KG1 (cell line): Measurements from ENCODE around the gene MED15.
"Not testable (repeated sequence)": the region's sequence is repeated elsewhere in the genome, so short reads cannot be mapped to it uniquely, and the experiment has no call there.

Source experiments
- DNase-seq: peaks from one replicate; lab custom pipeline; 2025; lab: John Stamatoyannopoulos, UW

The MED15 gene

GRCh38 chr22:20507253-20508066 lies at the start of gene MED15:
MED15 (plus strand) TSS chr22:20507610; CDS start chr22:20507679, 69 bp downstream.
- peak; percentile 79 for DNase-seq

- no peak for DNase-seq
These were observed 48.8 kb upstream of the MED15 start for GRCh38 chr22:20458530-20459151.

- no peak for DNase-seq
These were observed 48.3 kb upstream of the MED15 start for GRCh38 chr22:20459152-20459542.

GRCh38 chr22:20459862-20460261 lies 47.5 kb upstream of the MED15 start:
- no peak for DNase-seq

GRCh38 chr22:20463324-20464095 lies 43.9 kb upstream of the MED15 start:
- peak; percentile 43 for DNase-seq

- DNase-seq = no peak
These were observed 43.3 kb upstream of the MED15 start for GRCh38 chr22:20464096-20464614.

GRCh38 chr22:20464912-20465758 lies 42.3 kb upstream of the MED15 start:
- no peak for DNase-seq

- DNase-seq = no peak
These were observed 41.7 kb upstream of the MED15 start for GRCh38 chr22:20465759-20466077.

- DNase-seq = no peak
These were observed 40.6 kb upstream of the MED15 start for GRCh38 chr22:20466659-20467379.

GRCh38 chr22:20469110-20469868 lies 38.1 kb upstream of the MED15 start:
- DNase-seq = no peak

GRCh38 chr22:20470525-20470924 lies 36.9 kb upstream of the MED15 start:
- not testable (repeated sequence) for DNase-seq

GRCh38 chr22:20471126-20471833 lies 36.1 kb upstream of the MED15 start:
- DNase-seq = no peak

GRCh38 chr22:20472629-20473442 lies 34.6 kb upstream of the MED15 start:
- DNase-seq = no peak

GRCh38 chr22:20475115-20475436 lies 32.3 kb upstream of the MED15 start:
- no peak for DNase-seq

- not testable (repeated sequence) for DNase-seq
These were observed 31.8 kb upstream of the MED15 start for GRCh38 chr22:20475569-20475968.

- DNase-seq = not testable (repeated sequence)
These were observed 29.4 kb upstream of the MED15 start for GRCh38 chr22:20478059-20478458.

- DNase-seq = no peak
These were observed 27.7 kb upstream of the MED15 start for GRCh38 chr22:20479612-20480196.

GRCh38 chr22:20483143-20483506 lies 24.3 kb upstream of the MED15 start:
- not testable (repeated sequence) for DNase-seq

GRCh38 chr22:20483771-20484170 lies 23.6 kb upstream of the MED15 start:
- no peak for DNase-seq
